IMR-90 (cell line): ENCODE results near the gene SLAMF9. TPM values are rescaled to one million over a fixed set of nuclear protein-coding genes. Genes with fewer than 3 reads are reported as not detected.

Experiments used
- ATAC-seq: fragments of 200-7000 bp; cut with Tn5 transposase; 2 replicates; pipeline ENCODE4 v1.9.1; 2020; ENCODE audit warnings: low read depth, mild to moderate bottlenecking, moderate library complexity
- BruUV-seq: library from RNA; stranded (reverse); fragments of 400-500 nt; replicated peaks from 2 replicates; lab custom pipeline; 2021; lab: Mats Ljungman, UMichigan
- CTCF ChIA-PET: fragments of 300-600 bp; formaldehyde crosslinking; extraction: SDS; loops from one replicate; lab custom pipeline; 2021; ENCODE audit warnings: antibody characterized with exemption; lab: Yijun Ruan, JAX
- POLR2A ChIA-PET: fragments of 300-600 bp; sonication (Branson Sonifier 250); formaldehyde crosslinking; loops from one replicate; lab custom pipeline; 2022; ENCODE audit warnings: antibody characterized with exemption; ENCODE audit not compliant: unreplicated experiment; lab: Charles Lee
- DNase-seq: peaks from one replicate; pipeline ENCODE4 v3.0.0; 2013
- H2AFZ ChIP-seq: replicated peaks from 2 replicates; pipeline ENCODE3; 2013; ENCODE audit warnings: low read length, mild to moderate bottlenecking; ENCODE audit not compliant: poor library complexity
- H2AK5ac ChIP-seq: 2 replicates; pipeline ENCODE4 v1.6.1; 2013; ENCODE audit warnings: low read depth, low read length, inconsistent platforms
- H2AK9ac ChIP-seq: replicated peaks from 2 replicates; pipeline ENCODE3; 2013; ENCODE audit warnings: mild to moderate bottlenecking, low read depth, low read length, moderate library complexity; ENCODE audit not compliant: poor library complexity
- H2BK120ac ChIP-seq: 2 replicates; pipeline ENCODE4 v1.6.1; 2013; ENCODE audit warnings: low read depth, low read length, inconsistent platforms
- H2BK15ac ChIP-seq: 3 replicates; pipeline ENCODE4 v1.6.1; 2013; ENCODE audit warnings: low read depth, low read length, inconsistent platforms
- H2BK20ac ChIP-seq: 2 replicates; pipeline ENCODE4 v1.6.1; 2013; ENCODE audit warnings: low read depth, mild to moderate bottlenecking, inconsistent platforms, low read length, moderate library complexity
- H2BK5ac ChIP-seq: 2 replicates; pipeline ENCODE4 v1.6.1; 2013; ENCODE audit warnings: mild to moderate bottlenecking, low read depth, low read length, inconsistent platforms; ENCODE audit not compliant: poor library complexity, severe bottlenecking
- H3K14ac ChIP-seq: replicated peaks from 2 replicates; pipeline ENCODE4 v1.6.1; 2013; ENCODE audit warnings: low read depth, low read length, inconsistent platforms
- H3K18ac ChIP-seq: 2 replicates; pipeline ENCODE4 v1.6.1; 2013; ENCODE audit warnings: low read depth, low read length, control low read depth
- H3K23ac ChIP-seq: 2 replicates; pipeline ENCODE4 v1.6.1; 2013; ENCODE audit warnings: low read depth, low read length, inconsistent platforms
- H3K27ac ChIP-seq: 2 replicates; pipeline ENCODE4 v1.5.1; 2013; ENCODE audit warnings: mild to moderate bottlenecking, control low read depth, low read length; ENCODE audit not compliant: insufficient read depth
- H3K27me3 ChIP-seq: 2 replicates; pipeline ENCODE4 v1.6.1; 2013; ENCODE audit warnings: low read length; ENCODE audit not compliant: control insufficient read depth, insufficient read depth
- H3K36me3 ChIP-seq: 2 replicates; pipeline ENCODE4 v1.6.1; 2013; ENCODE audit warnings: low read length, mixed read lengths; ENCODE audit not compliant: control insufficient read depth, insufficient read depth
- H3K4ac ChIP-seq: 2 replicates; pipeline ENCODE4 v1.6.1; 2013; ENCODE audit warnings: low read depth, low read length, inconsistent platforms
- H3K4me1 ChIP-seq: 2 replicates; pipeline ENCODE4 v1.6.1; 2013; ENCODE audit warnings: low read length, mixed read lengths; ENCODE audit not compliant: control insufficient read depth, insufficient read depth
- H3K4me2 ChIP-seq: 2 replicates; pipeline ENCODE4 v1.6.1; 2013; ENCODE audit warnings: low read depth, mild to moderate bottlenecking, control low read depth, low read length, moderate library complexity
- H3K4me3 ChIP-seq: 2 replicates; pipeline ENCODE4 v1.5.1; 2013; ENCODE audit warnings: low read depth, mild to moderate bottlenecking, control low read depth, low read length, moderate library complexity; ENCODE audit not compliant: insufficient read depth
- H3K56ac ChIP-seq: 2 replicates; pipeline ENCODE4 v1.6.1; 2013; ENCODE audit warnings: low read length, inconsistent platforms; ENCODE audit not compliant: insufficient read depth; ENCODE audit errors: extremely low read depth
- H3K79me1 ChIP-seq, 2 experiments: 2 replicates each; pipeline ENCODE4 v1.6.1; 2013; ENCODE audit warnings: low read length in 2 of 2, inconsistent platforms in 1 of 2, low read depth in 1 of 2
- H3K9ac ChIP-seq: 2 replicates; pipeline ENCODE4 v1.6.1; 2013; ENCODE audit warnings: low read depth, low read length, control low read depth
- H3K9me1 ChIP-seq: 2 replicates; pipeline ENCODE4 v1.6.1; 2013; ENCODE audit warnings: low read length, inconsistent platforms; ENCODE audit not compliant: insufficient read depth
- H3K9me3 ChIP-seq: 2 replicates; pipeline ENCODE4 v1.6.1; 2013; ENCODE audit warnings: low read length; ENCODE audit not compliant: control insufficient read depth, insufficient read depth
- H4K20me1 ChIP-seq: 2 replicates; pipeline ENCODE4 v1.6.1; 2013; ENCODE audit warnings: low read length, inconsistent platforms; ENCODE audit not compliant: insufficient read depth
- H4K5ac ChIP-seq: 2 replicates; pipeline ENCODE4 v1.6.1; 2013; ENCODE audit warnings: mild to moderate bottlenecking, low read depth, low read length, control low read depth
- H4K8ac ChIP-seq, 2 experiments: 2 replicates each; pipeline ENCODE4 v1.6.1; 2013; ENCODE audit warnings: low read depth in 2 of 2, low read length in 2 of 2, control low read depth in 1 of 2, inconsistent platforms in 1 of 2
- H4K91ac ChIP-seq: 2 replicates; pipeline ENCODE4 v1.6.1; 2013; ENCODE audit warnings: low read depth, low read length, inconsistent platforms; ENCODE audit not compliant: insufficient read depth
- BHLHE40 ChIP-seq: fragments of 150-350 bp; IDR thresholded peaks from 2 replicates; pipeline ENCODE4 v1.6.1; 2016; ENCODE audit warnings: mild to moderate bottlenecking, low read depth, low read length
- CEBPB ChIP-seq: IDR thresholded peaks from 2 replicates; pipeline ENCODE4 v1.6.1; 2012; ENCODE audit warnings: low read depth, low read length, improper control_type of control experiment
- CHD1 ChIP-seq: IDR thresholded peaks from 2 replicates; pipeline ENCODE4 v1.6.1; 2012; ENCODE audit warnings: low read depth, low read length, improper control_type of control experiment
- ELK1 ChIP-seq: fragments of 150-350 bp; IDR thresholded peaks from 2 replicates; pipeline ENCODE4 v1.6.1; 2016; ENCODE audit warnings: low read depth, mild to moderate bottlenecking, low read length, moderate library complexity, borderline replicate concordance
- FOS ChIP-seq: fragments of 150-350 bp; IDR thresholded peaks from 2 replicates; pipeline ENCODE4 v1.6.1; 2016; ENCODE audit warnings: low read depth, low read length
- MAFK ChIP-seq: IDR thresholded peaks from 2 replicates; pipeline ENCODE4 v1.6.1; 2012; ENCODE audit warnings: low read depth, low read length, improper control_type of control experiment
- MAZ ChIP-seq: IDR thresholded peaks from 2 replicates; pipeline ENCODE4 v1.6.1; 2012; ENCODE audit warnings: low read depth, mild to moderate bottlenecking, low read length, improper control_type of control experiment, moderate library complexity, borderline replicate concordance
- NFE2L2 ChIP-seq: fragments of 150-350 bp; IDR thresholded peaks from 2 replicates; pipeline ENCODE4 v1.6.1; 2016; ENCODE audit warnings: low read depth, mild to moderate bottlenecking, low read length
- POLR2A ChIP-seq: IDR thresholded peaks from 2 replicates; pipeline ENCODE4 v1.6.1; 2012; ENCODE audit warnings: mild to moderate bottlenecking, low read depth, low read length
- RAD21 ChIP-seq: IDR thresholded peaks from 2 replicates; pipeline ENCODE4 v1.6.1; 2012; ENCODE audit warnings: low read length, improper control_type of control experiment
- RFX5 ChIP-seq: IDR thresholded peaks from 2 replicates; pipeline ENCODE4 v1.8.0; 2012; ENCODE audit warnings: low read depth, mild to moderate bottlenecking, low read length, moderate library complexity
- SMC3 ChIP-seq: fragments of 150-350 bp; IDR thresholded peaks from 2 replicates; pipeline ENCODE4 v1.6.1; 2016; ENCODE audit warnings: low read depth, mild to moderate bottlenecking, antibody characterized with exemption, low read length, moderate library complexity
- WGBS, 2 experiments: methylation state at CpG; one replicate each; pipeline versions ENCODE4 v1.1.5 to v1.1.7; 2013; ENCODE audit warnings: missing lambda C conversion rate in 2 of 2; ENCODE audit not compliant: insufficient read length in 1 of 2; ENCODE audit errors: extremely low coverage in 2 of 2; 5-methylcytosine and 5-hydroxymethylcytosine counted together
- dilution Hi-C: fragments of 300-500 bp; cut with HindIII; formaldehyde crosslinking; loops from one replicate; pipeline ENCODE4 v1.14.3; 2018; ENCODE audit warnings: low sequenced_read_pairs; ENCODE audit not compliant: unreplicated experiment
- in situ Hi-C: fragments of 300-500 bp; cut with MboI; formaldehyde crosslinking; loops from 3 replicates; pipeline ENCODE4 v1.14.3; 2019; ENCODE audit warnings: low sequenced_read_pairs, inconsistent platforms, mixed read lengths
- intact Hi-C: fragments of 100-400 bp; cut with micrococcal nuclease; formaldehyde crosslinking; loops from 2 replicates; pipeline ENCODE4 v1.10.0; 2022
- polyA plus RNA-seq, 3 experiments: library from polyadenylated mRNA; depleted of rRNA; stranded (reverse); fragments of >200 nt; gene quantifications; 2 replicates each; pipeline ENCODE4 v1.2.3, GENCODE V29; 2012; ENCODE audit warnings: low replicate concordance in 1 of 3
- total RNA-seq: library from RNA; depleted of rRNA; stranded (reverse); fragments of >200 nt; gene quantifications from 2 replicates; pipeline ENCODE4 v1.2.3, GENCODE V29; 2012
- TF ChIP-seq, protein P1 (sequence below): fragments of 150-350 bp; IDR thresholded peaks from 2 replicates; pipeline ENCODE4 v1.6.1; 2017; ENCODE audit warnings: mild to moderate bottlenecking, antibody characterized with exemption, low read length, low read depth

The SLAMF9 gene
- total and polyA plus RNA-seq, 2 of the 4 experiments (the other 2 are of a cell fraction): 0.18 to 0.67 TPM

DNA sequence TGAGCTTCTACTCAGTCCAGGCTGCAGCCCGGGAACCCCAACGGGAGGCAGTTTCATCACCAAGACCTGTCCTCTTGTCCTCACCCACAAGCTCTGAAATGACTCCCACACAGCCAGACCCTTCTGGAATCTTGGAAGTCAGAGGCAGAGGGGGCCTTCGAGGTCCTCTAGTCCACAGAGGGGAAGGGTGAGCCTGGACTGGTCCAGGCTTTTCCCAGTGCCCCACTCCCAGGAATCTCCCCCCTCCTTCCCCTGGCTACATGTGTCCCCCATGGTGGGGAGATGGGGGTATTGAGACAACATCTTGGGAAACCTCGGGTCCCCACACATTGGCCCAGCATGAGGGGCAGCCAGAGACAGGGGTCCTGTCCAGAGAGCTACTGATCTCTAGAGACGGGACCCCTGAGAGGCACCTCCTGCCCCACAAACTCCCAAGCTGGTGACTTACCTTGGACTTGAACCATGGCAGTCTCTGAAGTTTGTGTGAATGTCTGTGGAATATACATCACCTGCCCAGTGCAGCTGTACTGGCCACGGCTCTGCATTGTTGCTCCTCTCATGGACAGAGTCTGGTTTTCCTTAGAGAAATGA, 19.4 kb upstream of the SLAMF9 start:
- TF ChIP-seq, protein P1, sequence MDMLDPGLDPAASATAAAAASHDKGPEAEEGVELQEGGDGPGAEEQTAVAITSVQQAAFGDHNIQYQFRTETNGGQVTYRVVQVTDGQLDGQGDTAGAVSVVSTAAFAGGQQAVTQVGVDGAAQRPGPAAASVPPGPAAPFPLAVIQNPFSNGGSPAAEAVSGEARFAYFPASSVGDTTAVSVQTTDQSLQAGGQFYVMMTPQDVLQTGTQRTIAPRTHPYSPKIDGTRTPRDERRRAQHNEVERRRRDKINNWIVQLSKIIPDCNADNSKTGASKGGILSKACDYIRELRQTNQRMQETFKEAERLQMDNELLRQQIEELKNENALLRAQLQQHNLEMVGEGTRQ: no peak
- TF ChIP-seq FOS (no peak), RFX5 (no peak), NFE2L2 (no peak), ELK1 (no peak), CEBPB (no peak), SMC3 (no peak), POLR2A (no peak), MAFK (no peak), RAD21 (no peak), BHLHE40 (no peak), MAZ (no peak), CHD1 (no peak)
- H3K79me1 ChIP-seq: no peaks in the 10 kb centered on the region
- no peak overlapping the region for H2BK15ac ChIP-seq
- CTCF ChIA-PET: no interaction called here
- H3K27me3 ChIP-seq: peaks cover 27% of the 10 kb centered on the region
- no TSS peak for BruUV-seq
- DNase-seq (no peak), ATAC-seq (no peak)
- H3K4me1 ChIP-seq: peaks cover 2% of the 10 kb centered on the region; the same call in 1 of the 2 replicates
- H3K14ac ChIP-seq: no peak overlapping the region
- no peak overlapping the region for H3K18ac ChIP-seq
- no peaks in the 10 kb centered on the region for H3K9me3 ChIP-seq
- H2AFZ ChIP-seq: no peak overlapping the region
- no peak overlapping the region for H4K5ac ChIP-seq
- no peaks in the 10 kb centered on the region for H4K20me1 ChIP-seq
- no peak overlapping the region for H3K4ac ChIP-seq
- H2BK120ac ChIP-seq: no peak overlapping the region
- no peak overlapping the region for H3K56ac ChIP-seq
- H3K36me3 ChIP-seq: no peaks in the 10 kb centered on the region; the same call in 1 of the 2 replicates
- no peak overlapping the region for H3K27ac ChIP-seq
- H3K4me2 ChIP-seq: no peak overlapping the region
- H4K8ac ChIP-seq: no peak overlapping the region
- no peak overlapping the region for H4K91ac ChIP-seq
- H3K4me3 ChIP-seq: no peak overlapping the region
- peaks cover 3% of the 10 kb centered on the region; the same call in 1 of the 2 replicates for H3K9me1 ChIP-seq
- intact Hi-C loops: no loop called here
- in situ Hi-C loops: no loop called here
- no peak overlapping the region for H3K23ac ChIP-seq
- H2AK5ac ChIP-seq: no peak overlapping the region
- no peak overlapping the region for H2AK9ac ChIP-seq
- POLR2A ChIA-PET: no interaction called here
- dilution Hi-C loops: no loop called here
- H2BK20ac ChIP-seq: no peak overlapping the region
- no peak overlapping the region for H3K9ac ChIP-seq
- no CpG with 5 or more reads among the region's 6 CpGs for WGBS, 2 experiments
- no peak overlapping the region for H2BK5ac ChIP-seq
